Panc1 (cell line): ENCODE measurements around the gene SETDB2. TPM values are rescaled to one million over a fixed set of nuclear protein-coding genes. Genes with fewer than 3 reads are reported as not detected.

ENCODE experiments used
- ATAC-seq: fragments of 200-7000 bp; cut with Tn5 transposase; 2 replicates; pipeline ENCODE4 v1.9.1; 2020; ENCODE audit warnings: mild to moderate bottlenecking, moderate library complexity
- BruUV-seq: library from RNA; stranded (reverse); fragments of 400-500 nt; replicated peaks from 2 replicates; lab custom pipeline; 2021; lab: Mats Ljungman, UMichigan
- CTCF ChIA-PET: fragments of 300-600 bp; sonication (Branson Sonifier 250); formaldehyde crosslinking; loops from one replicate; lab custom pipeline; 2022; ENCODE audit warnings: antibody characterized with exemption; lab: Charles Lee
- POLR2A ChIA-PET: fragments of 300-600 bp; sonication (Branson Sonifier 250); formaldehyde crosslinking; loops from one replicate; lab custom pipeline; 2022; ENCODE audit warnings: antibody characterized with exemption; lab: Charles Lee
- DNase-seq: peaks from one replicate; pipeline ENCODE4 v3.0.0-alpha.2; 2010; ENCODE audit warnings: low read depth, low spot score
- H3K27ac ChIP-seq: 2 replicates; pipeline ENCODE4 v1.5.1; 2011; ENCODE audit warnings: mild to moderate bottlenecking, low read length, inconsistent platforms
- H3K27me3 ChIP-seq: fragments of 200-500 bp; sonication (Bioruptor generic); 2 replicates; pipeline ENCODE4 v1.6.0; 2014; ENCODE audit warnings: low read length, inconsistent platforms; ENCODE audit not compliant: control insufficient read depth, insufficient read depth
- H3K36me3 ChIP-seq: fragments of 200-500 bp; sonication (Bioruptor generic); 2 replicates; pipeline ENCODE4 v1.5.1; 2014; ENCODE audit warnings: inconsistent platforms, mild to moderate bottlenecking, low read length, moderate library complexity; ENCODE audit not compliant: control insufficient read depth, insufficient read depth
- H3K4me1 ChIP-seq: 2 replicates; pipeline ENCODE4 v1.5.1; 2011; ENCODE audit warnings: inconsistent platforms, mild to moderate bottlenecking, low read length, moderate library complexity; ENCODE audit not compliant: control insufficient read depth, insufficient read depth
- H3K4me3 ChIP-seq, 2 experiments: 2 replicates each; pipeline ENCODE4 v1.5.1; 2011 to 2012; ENCODE audit warnings: low read depth in 2 of 2, low read length in 2 of 2, mild to moderate bottlenecking in 2 of 2, inconsistent platforms in 1 of 2, moderate library complexity in 1 of 2
- H3K9me3 ChIP-seq: fragments of 200-500 bp; sonication (Bioruptor generic); 2 replicates; pipeline ENCODE4 v1.5.1; 2014; ENCODE audit warnings: low read depth, mild to moderate bottlenecking, inconsistent platforms, low read length, moderate library complexity; ENCODE audit not compliant: control insufficient read depth, insufficient read depth
- CTCF ChIP-seq: fragments of 450-650 bp; IDR thresholded peaks from 2 replicates; pipeline ENCODE4 v1.5.1; 2017; ENCODE audit warnings: mild to moderate bottlenecking
- POLR2AphosphoS5 ChIP-seq: IDR thresholded peaks from 2 replicates; pipeline ENCODE4 v1.6.1; 2012; ENCODE audit warnings: mild to moderate bottlenecking, low read depth, low read length, moderate library complexity
- SIN3A ChIP-seq: IDR thresholded peaks from 2 replicates; pipeline ENCODE4 v1.6.1; 2012; ENCODE audit warnings: low read depth, mild to moderate bottlenecking, low read length, moderate library complexity, borderline replicate concordance; ENCODE audit not compliant: insufficient read depth
- TCF7L2 ChIP-seq: IDR thresholded peaks from 2 replicates; pipeline ENCODE4 v1.6.1; 2011; ENCODE audit warnings: mild to moderate bottlenecking, low read depth, low read length, inconsistent platforms
- in situ Hi-C: cut with HindIII; loops from 2 replicates; pipeline ENCODE4 v1.10.0; 2016; ENCODE audit warnings: low sequenced_read_pairs, low pct_unique_long_range_greater_than_20kb
- intact Hi-C: fragments of 100-400 bp; cut with micrococcal nuclease; formaldehyde crosslinking; loops from one replicate; pipeline ENCODE4 v1.10.0; 2022; ENCODE audit not compliant: unreplicated experiment
- total RNA-seq: library from RNA; stranded (reverse); gene quantifications from one replicate; pipeline ENCODE4 v1.2.1, GENCODE V29; 2021; ENCODE audit not compliant: unreplicated experiment
- TF ChIP-seq, protein P1 (sequence below), 2 experiments: IDR thresholded peaks; 2 replicates each; pipeline ENCODE4 v1.6.1; 2011 to 2012; ENCODE audit warnings: low read depth in 2 of 2, control low read depth in 1 of 2, low read length in 1 of 2, mild to moderate bottlenecking in 1 of 2, moderate library complexity in 1 of 2; ENCODE audit not compliant: insufficient read depth in 1 of 2

SETDB2 gene
- total RNA-seq, 1 experiment from 2014 or later, result 6.1 TPM

- ATAC-seq (no peak), DNase-seq (no peak)
- ChIA-PET POLR2A (no interaction called here), CTCF (no interaction called here)
- Histone ChIP-seq H3K27me3 (no peaks in the 10 kb centered on the region), H3K9me3 (no peaks in the 10 kb centered on the region), H3K27ac (no peak overlapping the region), H3K4me3 (no peak overlapping the region), H3K36me3 (no peaks in the 10 kb centered on the region), H3K4me1 (no peaks in the 10 kb centered on the region)
- no peak for TF ChIP-seq TCF7L2
- TF ChIP-seq, protein P1, sequence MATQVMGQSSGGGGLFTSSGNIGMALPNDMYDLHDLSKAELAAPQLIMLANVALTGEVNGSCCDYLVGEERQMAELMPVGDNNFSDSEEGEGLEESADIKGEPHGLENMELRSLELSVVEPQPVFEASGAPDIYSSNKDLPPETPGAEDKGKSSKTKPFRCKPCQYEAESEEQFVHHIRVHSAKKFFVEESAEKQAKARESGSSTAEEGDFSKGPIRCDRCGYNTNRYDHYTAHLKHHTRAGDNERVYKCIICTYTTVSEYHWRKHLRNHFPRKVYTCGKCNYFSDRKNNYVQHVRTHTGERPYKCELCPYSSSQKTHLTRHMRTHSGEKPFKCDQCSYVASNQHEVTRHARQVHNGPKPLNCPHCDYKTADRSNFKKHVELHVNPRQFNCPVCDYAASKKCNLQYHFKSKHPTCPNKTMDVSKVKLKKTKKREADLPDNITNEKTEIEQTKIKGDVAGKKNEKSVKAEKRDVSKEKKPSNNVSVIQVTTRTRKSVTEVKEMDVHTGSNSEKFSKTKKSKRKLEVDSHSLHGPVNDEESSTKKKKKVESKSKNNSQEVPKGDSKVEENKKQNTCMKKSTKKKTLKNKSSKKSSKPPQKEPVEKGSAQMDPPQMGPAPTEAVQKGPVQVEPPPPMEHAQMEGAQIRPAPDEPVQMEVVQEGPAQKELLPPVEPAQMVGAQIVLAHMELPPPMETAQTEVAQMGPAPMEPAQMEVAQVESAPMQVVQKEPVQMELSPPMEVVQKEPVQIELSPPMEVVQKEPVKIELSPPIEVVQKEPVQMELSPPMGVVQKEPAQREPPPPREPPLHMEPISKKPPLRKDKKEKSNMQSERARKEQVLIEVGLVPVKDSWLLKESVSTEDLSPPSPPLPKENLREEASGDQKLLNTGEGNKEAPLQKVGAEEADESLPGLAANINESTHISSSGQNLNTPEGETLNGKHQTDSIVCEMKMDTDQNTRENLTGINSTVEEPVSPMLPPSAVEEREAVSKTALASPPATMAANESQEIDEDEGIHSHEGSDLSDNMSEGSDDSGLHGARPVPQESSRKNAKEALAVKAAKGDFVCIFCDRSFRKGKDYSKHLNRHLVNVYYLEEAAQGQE (IDR thresholded peaks at IDR 0.05; ENCODE audit: insufficient read depth in 1 of 2, low read depth in 2 of 2, low read length in 1 of 2), result no peak
- TF ChIP-seq SIN3A, result no peak
- no peak for TF ChIP-seq CTCF
- no peak for TF ChIP-seq POLR2AphosphoS5
- intact Hi-C loops (no loop called here), in situ Hi-C loops (no loop called here)
- BruUV-seq, result no TSS peak
These were observed 48.1 kb upstream of the SETDB2 start for GRCh38 chr13:49395878-49396380.

GRCh38 chr13:49399801-49400472, 44.1 kb upstream of the SETDB2 start:
- intact Hi-C loops, result no loop called here
- ChIA-PET POLR2A (interaction anchor here (0.6 kb wide), 1 partner anchor 208 kb away, joined by 3 read pairs; no protein-coding TSS in a partner anchor), CTCF (no interaction called here)
- in situ Hi-C loops, result no loop called here
- TF ChIP-seq, protein P1 (IDR thresholded peaks at IDR 0.05; ENCODE audit: insufficient read depth in 1 of 2, low read depth in 2 of 2, low read length in 1 of 2), result no peak
- TF ChIP-seq CTCF (no peak), POLR2AphosphoS5 (no peak), SIN3A (no peak), TCF7L2 (no peak)
- Histone ChIP-seq H3K27ac (no peak overlapping the region), H3K36me3 (no peaks in the 10 kb centered on the region), H3K9me3 (no peaks in the 10 kb centered on the region), H3K27me3 (no peaks in the 10 kb centered on the region), H3K4me3 (no peak overlapping the region), H3K4me1 (no peaks in the 10 kb centered on the region; the same call in 1 of the 2 replicates)
- DNase-seq (no peak), ATAC-seq (no peak)
- no TSS peak for BruUV-seq
